T1000 (cell line): Measurements from ENCODE around the gene SLC44A1.

Source experiments
- DNase-seq: peaks from one replicate; lab custom pipeline; 2025; ENCODE audit warnings: mixed read lengths; lab: John Stamatoyannopoulos, UW

SLC44A1 gene

DNA sequence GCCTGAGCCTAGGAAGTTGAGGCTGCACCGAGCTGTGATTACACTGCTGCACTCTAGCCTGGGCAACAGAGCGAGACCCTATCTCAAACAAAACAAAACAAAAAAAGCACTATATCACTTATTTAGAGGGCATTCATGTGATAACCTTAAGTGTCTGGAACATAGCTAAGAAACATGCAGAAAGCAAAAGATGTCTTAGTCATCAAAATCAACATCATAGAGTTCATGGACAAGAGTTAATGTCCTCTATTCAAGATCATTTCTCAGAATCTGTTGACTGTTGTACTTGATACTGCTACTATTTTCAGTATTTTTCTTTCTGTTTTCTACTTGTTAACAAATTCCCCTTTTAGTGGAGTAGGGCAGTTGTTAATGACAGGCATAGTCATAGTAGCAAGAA, 228.8 kb downstream of the SLC44A1 start:
- no peak for DNase-seq

GRCh38 chr9:105475302-105475701, 230.9 kb downstream of the SLC44A1 start:
- no peak for DNase-seq

GRCh38 chr9:105479846-105480245, 235.4 kb downstream of the SLC44A1 start:
- DNase-seq: no peak

DNA sequence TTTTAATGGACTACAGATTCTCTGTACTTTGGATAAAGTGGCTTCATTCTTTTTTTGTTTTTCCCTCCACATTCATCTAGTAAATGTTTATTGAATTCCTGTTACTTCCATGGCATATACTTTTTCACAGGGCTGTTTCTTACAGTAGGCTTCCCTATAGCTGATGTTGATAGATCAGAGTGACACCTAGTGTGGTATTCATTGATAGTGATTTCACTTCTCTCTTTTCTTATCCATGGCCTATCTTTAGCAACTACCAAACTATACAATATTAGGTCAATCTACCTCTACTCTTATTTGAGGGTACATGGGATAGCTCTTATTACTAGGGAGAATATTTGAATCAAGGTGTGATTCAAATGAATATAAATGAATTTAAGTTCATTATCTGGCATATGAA, 239.2 kb downstream of the SLC44A1 start:
- no peak for DNase-seq

DNA sequence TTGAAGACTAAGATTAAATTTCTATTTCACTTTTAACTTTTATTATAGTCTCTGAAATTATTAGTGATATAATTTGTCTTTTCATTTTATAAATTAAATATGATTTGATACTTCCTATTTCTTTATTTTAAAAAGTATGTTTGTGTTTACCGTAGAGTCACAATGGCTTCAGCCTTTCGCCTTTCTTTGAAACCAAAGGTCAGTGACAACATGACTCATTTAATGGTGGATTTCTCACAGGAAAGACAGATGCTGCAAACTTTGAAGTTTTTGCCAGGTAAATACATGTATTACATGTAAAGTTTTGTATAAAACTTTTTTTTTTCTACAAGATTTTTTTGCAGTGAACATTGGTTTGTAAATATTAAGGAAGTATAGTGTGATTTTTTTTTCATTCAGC, 239.8 kb downstream of the SLC44A1 start:
- no peak for DNase-seq

- DNase-seq: no peak
Measured at GRCh38 chr9:105485131-105485530, 240.7 kb downstream of the SLC44A1 start.
